SK-N-MC (cell line): Measurements from ENCODE around the gene PNPO.

Source experiments
- EZH2 ChIP-seq: fragments of 200-600 bp; sonication (generic); IDR thresholded peaks from one replicate; pipeline ENCODE4 v1.6.1; 2017; ENCODE audit warnings: antibody characterized with exemption
- FOXP2 ChIP-seq: optimal IDR thresholded peaks from 2 replicates; pipeline ENCODE3; 2011; ENCODE audit warnings: mild to moderate bottlenecking, moderate library complexity; ENCODE audit not compliant: insufficient read depth; ENCODE audit errors: extremely low read length, control extremely low read depth
- POLR2AphosphoS5 ChIP-seq: IDR thresholded peaks from 2 replicates; pipeline ENCODE4 v1.6.1; 2012; ENCODE audit warnings: mild to moderate bottlenecking, low read depth, low read length, borderline replicate concordance

DNA sequence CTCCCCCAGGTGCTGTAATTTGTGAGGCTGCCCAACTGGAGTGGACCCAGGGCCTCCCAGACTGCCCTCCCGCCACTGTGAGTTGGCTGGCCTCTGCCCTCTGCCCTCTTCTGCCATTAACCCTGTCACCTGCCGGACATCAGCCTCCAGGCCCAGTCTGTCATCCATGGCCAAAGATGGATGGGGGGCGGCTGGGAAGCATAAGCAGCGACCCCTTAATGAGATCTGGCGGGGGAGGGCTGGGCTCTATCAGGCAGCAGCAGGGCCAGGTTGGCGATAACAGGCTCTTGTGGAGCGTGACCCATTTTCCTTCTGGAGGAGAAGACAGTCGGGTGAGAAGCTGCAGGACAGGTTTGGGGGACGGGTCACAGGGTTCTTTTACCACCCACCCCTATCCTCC lies 54.8 kb downstream of the PNPO start:
- TF ChIP-seq POLR2AphosphoS5 (no peak), EZH2 (no peak), FOXP2 (no peak)
